Measurements from ENCODE around the gene MMP24OS. TPM values are rescaled to one million over a fixed set of nuclear protein-coding genes. Genes with fewer than 3 reads are reported as not detected.

MMP24OS gene
- total and polyA plus RNA-seq, 2 donors (not counting 3 experiments of a cell fraction or from before 2014, with no cell fraction given) = 35.1 to 55.6 TPM

- dilution Hi-C loops (cut with MboI; ENCODE audit: extremely low pct_ligation_motif_present, low sequenced_read_pairs) = no loop called here
- Histone ChIP-seq H3K4me1 (ENCODE audit: control insufficient read depth, extremely low read depth, insufficient read depth, low read length) (peaks cover 38% of the 10 kb centered on the region), H3K36me3 (ENCODE audit: control insufficient read depth in 2 of 2, extremely low read depth in 1 of 2, insufficient read depth in 2 of 2, low read length in 2 of 2) (no peaks in the 10 kb centered on the region), H3K4me2 (ENCODE audit: insufficient read depth, low read length) (no peak overlapping the region), H3K4me3 (replicated peaks in 1 of 3; ENCODE audit: insufficient read depth in 1 of 3, low read depth in 1 of 3, low read length in 3 of 3) (no peak overlapping the region), H3K27me3 (ENCODE audit: control insufficient read depth in 2 of 2, insufficient read depth in 2 of 2, low read length in 2 of 2) (no peaks in the 10 kb centered on the region), H3K9me3 (replicated peaks; ENCODE audit: control insufficient read depth, insufficient read depth, low read length) (no peaks in the 10 kb centered on the region), H3K9ac (replicated peaks; ENCODE audit: extremely low read depth, insufficient read depth, low read length) (no peak overlapping the region), H2AFZ (ENCODE audit: low read depth, low read length) (no peak overlapping the region), H3K9me1 (replicated peaks; ENCODE audit: control insufficient read depth, extremely low read depth, insufficient read depth, low read length) (no peaks in the 10 kb centered on the region), H3K79me2 (ENCODE audit: control insufficient read depth, insufficient read depth, low read length) (no peaks in the 10 kb centered on the region), H3K27ac (ENCODE audit: insufficient read depth, low read depth, low read length) (peak overlapping the region; percentile 42), H4K20me1 (replicated peaks; ENCODE audit: control insufficient read depth, extremely low read depth, insufficient read depth, low read length) (no peaks in the 10 kb centered on the region)
- peak; percentile 43 for FAIRE-seq
- DNase-seq (ENCODE audit: low read depth, low spot score) = no peak
- ChIA-PET POLR2A (no interaction called here), CTCF (interaction anchor here (1.5 to 8.1 kb wide), 3 partner anchors 14 to 113 kb away, joined by 4 to 182 read pairs (median 5); no protein-coding TSS in a partner anchor)
- TF ChIP-seq POLR2A (IDR thresholded peaks at IDR 0.05; ENCODE audit: low read depth, low read length) (no peak), GATA2 (IDR thresholded peaks at IDR 0.05; ENCODE audit: insufficient read depth, insufficient read length, low read depth, low read length) (no peak), POLR2AphosphoS5 (IDR thresholded peaks at IDR 0.05; ENCODE audit: insufficient read depth, low read depth, low read length) (no peak), JUN (IDR thresholded peaks at IDR 0.05; ENCODE audit: borderline replicate concordance, insufficient read depth, insufficient read length, low read depth) (no peak), FOS (IDR thresholded peaks at IDR 0.05; ENCODE audit: borderline replicate concordance, insufficient read depth, low read length) (no peak), MYC (IDR thresholded peaks at IDR 0.05; ENCODE audit: low read depth, low read length) (no peak), EZH2 (IDR thresholded peaks at IDR 0.05; ENCODE audit: borderline replicate concordance, low read depth, low read length, severe bottlenecking) (no peak), CTCF (IDR thresholded peaks at IDR 0.05; ENCODE audit: extremely low read depth in 1 of 2, insufficient read depth in 1 of 2, low read depth in 1 of 2, low read length in 2 of 2) (no peak)
- TF ChIP-seq, protein P1, sequence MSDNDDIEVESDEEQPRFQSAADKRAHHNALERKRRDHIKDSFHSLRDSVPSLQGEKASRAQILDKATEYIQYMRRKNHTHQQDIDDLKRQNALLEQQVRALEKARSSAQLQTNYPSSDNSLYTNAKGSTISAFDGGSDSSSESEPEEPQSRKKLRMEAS (IDR thresholded peaks at IDR 0.05; ENCODE audit: insufficient read depth, insufficient read length) = no peak
- BruUV-seq (replicated peaks) = no TSS peak
- intact Hi-C loops (cut with micrococcal nuclease) = no loop called here
These were observed 48.3 kb upstream of the MMP24OS start for GRCh38 chr20:35326021-35326739.
